Measurements from ENCODE around the gene ABRAXAS1. TPM values are rescaled to one million over a fixed set of nuclear protein-coding genes. Genes with fewer than 3 reads are reported as not detected.
"Not testable (repeated sequence)": the region's sequence is repeated elsewhere in the genome, so short reads cannot be mapped to it uniquely, and the experiment has no call there.

The ABRAXAS1 gene
- total and polyA plus RNA-seq, 2 experiments from 2014 or later = 3.9 to 18.0 TPM

DNA sequence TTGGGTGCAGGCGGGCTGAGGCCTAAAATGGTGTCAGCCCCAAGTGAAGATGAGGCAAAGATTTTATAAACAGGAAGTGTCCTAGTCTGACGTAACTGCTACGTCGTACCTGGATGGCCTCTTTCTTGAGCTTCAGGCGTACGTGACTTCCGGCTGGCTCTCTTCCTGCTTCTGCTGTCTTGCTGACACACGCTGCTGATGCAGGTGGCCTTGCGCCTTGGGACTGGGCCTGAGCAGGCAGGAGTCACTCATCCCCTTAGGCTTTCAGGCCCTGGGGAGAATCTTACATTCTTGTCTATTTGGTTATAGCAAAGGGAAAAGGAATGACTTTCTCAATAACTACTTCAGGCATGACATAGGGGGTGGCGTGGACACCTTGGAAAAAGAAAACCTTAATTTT, 20.1 kb upstream of the ABRAXAS1 start:
- Histone ChIP-seq H3K9me3 (ENCODE audit: low read depth) (no peaks in the 10 kb centered on the region), H3K9me2 (replicated peaks; ENCODE audit: insufficient read depth) (no peaks in the 10 kb centered on the region), H3K36me3 (replicated peaks; ENCODE audit: insufficient read depth, low read depth) (no peaks in the 10 kb centered on the region), H3K4me1 (ENCODE audit: insufficient read depth) (no peaks in the 10 kb centered on the region), H3K4me2 (no peak overlapping the region), H4K20me1 (ENCODE audit: insufficient read depth, poor library complexity, severe bottlenecking) (no peaks in the 10 kb centered on the region), H2AFZ (no peak overlapping the region), H3K4me3 (no peak overlapping the region), H3K79me2 (no peaks in the 10 kb centered on the region), H3K27me3 (no peaks in the 10 kb centered on the region), H3K27ac (no peak overlapping the region)
- no peak for DNase-seq (ENCODE audit: low spot score)
- TF ChIP-seq EZH2phosphoT487 (IDR thresholded peaks at IDR 0.05; ENCODE audit: low read depth, severe bottlenecking, unreplicated experiment) = no peak
- WGBS (ENCODE audit: low lambda C conversion rate, missing lambda C conversion rate) = 97% methylated on average over 10 of the region's 10 CpGs

DNA sequence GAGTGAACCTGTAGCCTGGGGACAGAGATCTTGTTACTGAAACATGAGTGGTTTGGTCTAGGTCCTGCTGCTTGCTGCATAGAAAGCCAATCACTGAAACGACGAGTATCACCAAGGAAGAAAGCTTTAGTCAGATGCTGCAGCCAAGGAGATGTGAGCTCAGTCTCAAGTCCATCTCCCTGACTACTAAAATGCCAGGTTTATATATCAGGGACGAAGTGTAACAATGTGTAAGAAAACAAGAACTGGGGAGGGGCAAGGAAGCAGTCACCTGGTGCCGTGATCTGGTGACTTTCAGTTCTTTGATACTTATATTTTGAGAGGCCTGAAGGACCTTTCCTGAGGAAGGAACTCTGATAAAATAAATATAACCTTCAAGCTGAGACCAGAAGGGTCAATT, 19.6 kb upstream of the ABRAXAS1 start:
- Histone ChIP-seq H3K4me1 (ENCODE audit: insufficient read depth) (no peaks in the 10 kb centered on the region), H3K27me3 (no peaks in the 10 kb centered on the region), H3K9me2 (replicated peaks; ENCODE audit: insufficient read depth) (no peaks in the 10 kb centered on the region), H3K4me2 (no peak overlapping the region), H2AFZ (no peak overlapping the region), H3K27ac (no peak overlapping the region), H3K4me3 (no peak overlapping the region), H3K36me3 (replicated peaks; ENCODE audit: insufficient read depth, low read depth) (no peaks in the 10 kb centered on the region), H3K9me3 (ENCODE audit: low read depth) (no peaks in the 10 kb centered on the region), H4K20me1 (ENCODE audit: insufficient read depth, poor library complexity, severe bottlenecking) (no peaks in the 10 kb centered on the region), H3K79me2 (no peaks in the 10 kb centered on the region)
- 59% methylated on average over 4 of the region's 4 CpGs for WGBS (ENCODE audit: low lambda C conversion rate, missing lambda C conversion rate)
- TF ChIP-seq, protein P1, sequence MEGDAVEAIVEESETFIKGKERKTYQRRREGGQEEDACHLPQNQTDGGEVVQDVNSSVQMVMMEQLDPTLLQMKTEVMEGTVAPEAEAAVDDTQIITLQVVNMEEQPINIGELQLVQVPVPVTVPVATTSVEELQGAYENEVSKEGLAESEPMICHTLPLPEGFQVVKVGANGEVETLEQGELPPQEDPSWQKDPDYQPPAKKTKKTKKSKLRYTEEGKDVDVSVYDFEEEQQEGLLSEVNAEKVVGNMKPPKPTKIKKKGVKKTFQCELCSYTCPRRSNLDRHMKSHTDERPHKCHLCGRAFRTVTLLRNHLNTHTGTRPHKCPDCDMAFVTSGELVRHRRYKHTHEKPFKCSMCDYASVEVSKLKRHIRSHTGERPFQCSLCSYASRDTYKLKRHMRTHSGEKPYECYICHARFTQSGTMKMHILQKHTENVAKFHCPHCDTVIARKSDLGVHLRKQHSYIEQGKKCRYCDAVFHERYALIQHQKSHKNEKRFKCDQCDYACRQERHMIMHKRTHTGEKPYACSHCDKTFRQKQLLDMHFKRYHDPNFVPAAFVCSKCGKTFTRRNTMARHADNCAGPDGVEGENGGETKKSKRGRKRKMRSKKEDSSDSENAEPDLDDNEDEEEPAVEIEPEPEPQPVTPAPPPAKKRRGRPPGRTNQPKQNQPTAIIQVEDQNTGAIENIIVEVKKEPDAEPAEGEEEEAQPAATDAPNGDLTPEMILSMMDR (IDR thresholded peaks at IDR 0.05; ENCODE audit: poor library complexity) = no peak
- no peak for TF ChIP-seq EZH2 (IDR thresholded peaks at IDR 0.05; ENCODE audit: borderline replicate concordance)
- TF ChIP-seq EZH2phosphoT487 (IDR thresholded peaks at IDR 0.05; ENCODE audit: low read depth, severe bottlenecking, unreplicated experiment) = no peak
- DNase-seq (ENCODE audit: low spot score) = peak; percentile 9

DNA sequence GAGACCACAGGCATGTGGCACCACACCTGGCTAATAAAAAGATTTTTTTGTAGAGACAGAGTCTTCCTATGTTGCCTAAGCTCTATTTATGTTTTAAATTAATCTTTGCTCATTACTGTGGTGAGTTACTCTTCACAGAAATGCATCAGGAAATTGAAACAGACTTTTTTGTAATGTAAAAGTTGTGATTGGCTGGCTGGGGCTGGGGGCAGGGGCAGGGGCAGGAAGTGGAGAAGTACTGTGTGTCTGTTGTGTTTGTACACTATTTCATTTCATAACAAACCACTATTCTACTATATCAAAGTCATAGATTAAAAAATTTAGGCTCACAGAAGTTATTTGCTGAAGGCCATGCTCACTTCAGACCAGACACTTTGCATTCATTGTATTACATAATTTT, 19.1 kb upstream of the ABRAXAS1 start:
- Histone ChIP-seq H3K27ac (no peak overlapping the region), H3K4me1 (ENCODE audit: insufficient read depth) (no peaks in the 10 kb centered on the region), H3K9me2 (replicated peaks; ENCODE audit: insufficient read depth) (no peaks in the 10 kb centered on the region), H3K27me3 (no peaks in the 10 kb centered on the region), H3K9me3 (ENCODE audit: low read depth) (no peaks in the 10 kb centered on the region), H4K20me1 (ENCODE audit: insufficient read depth, poor library complexity, severe bottlenecking) (no peaks in the 10 kb centered on the region), H2AFZ (no peak overlapping the region), H3K4me3 (no peak overlapping the region), H3K79me2 (no peaks in the 10 kb centered on the region), H3K36me3 (replicated peaks; ENCODE audit: insufficient read depth, low read depth) (no peaks in the 10 kb centered on the region), H3K4me2 (no peak overlapping the region)
- DNase-seq (ENCODE audit: low spot score) = no peak
- TF ChIP-seq, protein P1 (IDR thresholded peaks at IDR 0.05; ENCODE audit: poor library complexity) = no peak
- TF ChIP-seq EZH2phosphoT487 (IDR thresholded peaks at IDR 0.05; ENCODE audit: low read depth, severe bottlenecking, unreplicated experiment) = no peak
- TF ChIP-seq EZH2 (IDR thresholded peaks at IDR 0.05; ENCODE audit: borderline replicate concordance) = no peak

DNA sequence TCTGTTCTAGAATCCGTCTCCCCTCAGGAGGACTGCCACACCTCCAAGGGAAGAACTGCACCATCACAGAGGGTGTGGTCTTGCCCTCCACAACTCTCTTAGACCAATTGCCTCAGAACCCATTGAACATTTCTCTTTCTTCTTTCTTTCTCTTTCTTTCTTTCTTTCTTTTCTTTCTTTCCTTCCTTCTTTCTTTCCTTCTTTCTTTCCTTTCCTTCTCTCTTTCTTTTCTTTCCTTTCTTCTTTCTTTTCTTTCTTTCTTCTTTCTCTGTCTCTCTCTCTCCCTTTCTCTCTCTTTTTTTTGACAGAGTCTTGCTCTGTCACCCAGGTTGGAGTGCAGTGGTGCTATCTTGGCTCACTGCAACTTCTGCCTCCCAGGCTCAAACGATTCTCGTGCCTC, 16.8 kb upstream of the ABRAXAS1 start:
- 91% methylated on average over 3 of the region's 3 CpGs for WGBS (ENCODE audit: low lambda C conversion rate, missing lambda C conversion rate)
- H2AFZ ChIP-seq; H3K27me3 ChIP-seq; H3K9me3 ChIP-seq (ENCODE audit: low read depth); H3K4me3 ChIP-seq; DNase-seq (ENCODE audit: low spot score); H3K79me2 ChIP-seq; H4K20me1 ChIP-seq (ENCODE audit: insufficient read depth, poor library complexity, severe bottlenecking); H3K27ac ChIP-seq; H3K4me1 ChIP-seq (ENCODE audit: insufficient read depth); H3K9me2 ChIP-seq (replicated peaks; ENCODE audit: insufficient read depth); H3K36me3 ChIP-seq (replicated peaks; ENCODE audit: insufficient read depth, low read depth); H3K4me2 ChIP-seq: not testable (repeated sequence)

DNA sequence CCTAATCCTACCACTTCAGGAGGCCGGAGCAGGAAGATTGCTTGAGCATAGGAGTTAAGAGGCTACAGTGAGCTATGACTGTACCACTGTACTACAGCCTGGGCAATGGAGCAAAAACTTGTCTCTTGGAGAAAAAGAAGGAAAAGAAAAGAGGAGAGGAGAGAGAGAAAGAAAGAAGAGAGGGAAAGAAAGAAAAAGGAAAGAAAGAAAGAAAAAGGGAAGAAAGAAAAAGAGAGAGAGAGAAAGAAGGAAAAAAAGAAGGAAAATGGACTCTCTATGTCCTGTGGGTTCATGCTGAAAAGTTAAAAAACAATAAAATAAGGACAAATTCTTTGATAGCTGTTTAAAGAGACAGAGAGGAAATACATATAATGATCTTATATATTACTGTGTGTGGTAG, 13.3 kb upstream of the ABRAXAS1 start:
- no peaks in the 10 kb centered on the region for H3K9me3 ChIP-seq (ENCODE audit: low read depth)
- WGBS (ENCODE audit: low lambda C conversion rate, missing lambda C conversion rate) = 88% methylated on average over 1 of the region's 1 CpG

More for the DNA sequence above, 13.3 kb upstream of the ABRAXAS1 start:
- no peak overlapping the region for H2AFZ ChIP-seq
- H3K79me2 ChIP-seq = no peaks in the 10 kb centered on the region
- H4K20me1 ChIP-seq (ENCODE audit: insufficient read depth, poor library complexity, severe bottlenecking) = no peaks in the 10 kb centered on the region
- no peaks in the 10 kb centered on the region for H3K4me1 ChIP-seq (ENCODE audit: insufficient read depth)
- no peaks in the 10 kb centered on the region for H3K9me2 ChIP-seq (replicated peaks; ENCODE audit: insufficient read depth)
- H3K36me3 ChIP-seq (replicated peaks; ENCODE audit: insufficient read depth, low read depth) = no peaks in the 10 kb centered on the region
- TF ChIP-seq EZH2phosphoT487 (IDR thresholded peaks at IDR 0.05; ENCODE audit: low read depth, severe bottlenecking, unreplicated experiment) (no peak), EZH2 (IDR thresholded peaks at IDR 0.05; ENCODE audit: borderline replicate concordance) (no peak)
- TF ChIP-seq, protein P1 (IDR thresholded peaks at IDR 0.05; ENCODE audit: poor library complexity) = no peak
- no peaks in the 10 kb centered on the region for H3K27me3 ChIP-seq
- no peak overlapping the region for H3K4me3 ChIP-seq
- no peak overlapping the region for H3K27ac ChIP-seq
- no peak for DNase-seq (ENCODE audit: low spot score)
- no peak overlapping the region for H3K4me2 ChIP-seq
